Tibial artery (tissue), 4 donors: Measurements from ENCODE around the gene SORCS2.

ENCODE experiments used
- DNase-seq, 2 donors: peaks; one replicate each; pipeline ENCODE4 v3.0.0-alpha.2; 2019
- H3K27ac ChIP-seq, 2 donors: fragments of 200-600 bp; sonication (generic) in 1 of 2; 1 replicate in 1 of 2; 2 replicates in 1 of 2; pipeline ENCODE4 v1.5.1; 2018 to 2019; ENCODE audit warnings: mild to moderate bottlenecking in 1 of 2
- H3K27me3 ChIP-seq, 2 donors: fragments of 200-600 bp; sonication (generic) in 1 of 2; one replicate each; pipeline versions ENCODE4 v1.5.1 to v1.6.0; 2016 to 2019
- H3K36me3 ChIP-seq, 3 donors: fragments of 200-600 bp; sonication (generic) in 2 of 3; one replicate each; pipeline ENCODE4 v1.5.1; 2016 to 2019; ENCODE audit warnings: mild to moderate bottlenecking in 2 of 3
- H3K4me1 ChIP-seq, 4 donors: fragments of 200-600 bp; sonication (generic) in 2 of 4; 1 replicate in 3 of 4; 2 replicates in 1 of 4; pipeline ENCODE4 v1.5.1; 2016 to 2019
- H3K4me3 ChIP-seq, 2 donors: fragments of 200-600 bp; sonication (generic) in 1 of 2; 1 replicate in 1 of 2; 2 replicates in 1 of 2; pipeline ENCODE4 v1.5.1; 2018 to 2019; ENCODE audit warnings: mild to moderate bottlenecking in 2 of 2
- H3K9me3 ChIP-seq, 3 donors: fragments of 200-600 bp; sonication (generic) in 1 of 3; one replicate each; pipeline ENCODE4 v1.5.1; 2016 to 2019
- intact Hi-C: fragments of 100-400 bp; cut with DNase I; formaldehyde crosslinking; loops from one replicate; pipeline ENCODE4 v1.15.0; 2023; ENCODE audit warnings: low total_unique reads
- TF ChIP-seq, protein P1 (sequence below), 2 experiments: fragments of 200-600 bp in 1 of 2; fragments of 450-650 bp in 1 of 2; IDR thresholded peaks; one replicate each; pipeline ENCODE4 v1.5.1; 2017 to 2019; ENCODE audit warnings: antibody characterized with exemption in 2 of 2, mild to moderate bottlenecking in 1 of 2, moderate library complexity in 1 of 2

Gene SORCS2

GRCh38 chr4:7392438-7393421 lies 200.4 kb downstream of the SORCS2 start:
- Histone ChIP-seq H3K27me3 (peaks cover 0 to 31% of the 10 kb centered on the region in 2 donors), H3K4me1 (no peaks in the 10 kb centered on the region), H3K36me3 (no peaks in the 10 kb centered on the region), H3K27ac (no peak overlapping the region), H3K4me3 (no peak overlapping the region), H3K9me3 (no peaks in the 10 kb centered on the region)
- TF ChIP-seq, protein P1, sequence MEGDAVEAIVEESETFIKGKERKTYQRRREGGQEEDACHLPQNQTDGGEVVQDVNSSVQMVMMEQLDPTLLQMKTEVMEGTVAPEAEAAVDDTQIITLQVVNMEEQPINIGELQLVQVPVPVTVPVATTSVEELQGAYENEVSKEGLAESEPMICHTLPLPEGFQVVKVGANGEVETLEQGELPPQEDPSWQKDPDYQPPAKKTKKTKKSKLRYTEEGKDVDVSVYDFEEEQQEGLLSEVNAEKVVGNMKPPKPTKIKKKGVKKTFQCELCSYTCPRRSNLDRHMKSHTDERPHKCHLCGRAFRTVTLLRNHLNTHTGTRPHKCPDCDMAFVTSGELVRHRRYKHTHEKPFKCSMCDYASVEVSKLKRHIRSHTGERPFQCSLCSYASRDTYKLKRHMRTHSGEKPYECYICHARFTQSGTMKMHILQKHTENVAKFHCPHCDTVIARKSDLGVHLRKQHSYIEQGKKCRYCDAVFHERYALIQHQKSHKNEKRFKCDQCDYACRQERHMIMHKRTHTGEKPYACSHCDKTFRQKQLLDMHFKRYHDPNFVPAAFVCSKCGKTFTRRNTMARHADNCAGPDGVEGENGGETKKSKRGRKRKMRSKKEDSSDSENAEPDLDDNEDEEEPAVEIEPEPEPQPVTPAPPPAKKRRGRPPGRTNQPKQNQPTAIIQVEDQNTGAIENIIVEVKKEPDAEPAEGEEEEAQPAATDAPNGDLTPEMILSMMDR (IDR thresholded peaks at IDR 0.05): no peak
- intact Hi-C loops: no loop called here
- peak in 1 of 2 donors; percentile 66 for DNase-seq

DNA sequence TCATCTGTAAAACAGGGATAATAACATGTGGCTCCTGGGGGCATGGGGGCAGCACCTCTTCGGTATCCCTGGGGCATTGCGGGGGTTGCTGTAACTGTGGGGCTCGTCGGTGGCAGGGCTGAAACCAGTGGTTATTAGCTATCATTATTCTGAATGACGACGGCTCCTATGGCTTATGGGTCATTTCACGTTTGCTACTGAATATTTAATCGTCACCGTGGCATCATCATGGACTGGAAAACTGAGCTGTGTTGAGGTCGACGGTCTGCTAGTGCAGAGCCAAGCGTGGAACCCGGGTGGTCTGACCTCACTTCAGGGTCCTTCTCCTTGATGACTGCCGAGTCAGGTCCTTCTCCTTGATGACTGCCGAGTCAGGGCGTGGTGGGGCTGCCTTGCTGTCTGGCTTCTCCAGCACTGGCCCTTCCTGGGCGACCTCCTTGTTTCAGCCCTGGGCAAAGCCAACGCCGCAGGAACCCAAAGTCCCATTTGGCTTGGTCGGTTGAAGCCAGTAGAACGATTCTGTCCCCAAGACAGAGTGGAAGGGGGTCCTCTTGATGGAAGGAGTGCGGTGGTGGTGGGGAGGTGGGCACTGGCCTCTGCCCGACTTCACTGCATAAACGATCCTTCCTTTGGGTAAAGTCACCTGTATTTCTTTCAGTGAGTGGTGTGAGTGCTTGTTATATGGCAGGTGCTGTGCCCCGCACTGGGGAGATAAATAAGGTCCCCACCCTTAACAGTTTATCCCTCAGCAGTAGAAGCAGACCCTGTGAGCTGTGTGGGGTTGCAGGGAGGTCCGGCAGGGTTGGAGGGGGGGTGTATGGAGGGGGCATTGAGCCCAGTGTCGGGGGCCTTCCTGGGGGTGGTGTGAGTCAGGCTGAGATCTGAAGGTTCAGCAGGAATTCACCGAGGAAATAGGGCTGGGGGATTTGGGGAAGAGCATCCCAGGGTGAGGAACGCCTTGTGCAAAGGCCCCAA lies 201.6 kb downstream of the SORCS2 start:
- Histone ChIP-seq H3K27ac (no peak overlapping the region), H3K27me3 (peaks cover 0 to 31% of the 10 kb centered on the region in 2 donors), H3K4me1 (no peaks in the 10 kb centered on the region), H3K4me3 (no peak overlapping the region), H3K36me3 (no peaks in the 10 kb centered on the region), H3K9me3 (no peaks in the 10 kb centered on the region)
- intact Hi-C loops: no loop called here
- TF ChIP-seq, protein P1 (IDR thresholded peaks at IDR 0.05): no peak
- peak in 1 of 2 donors; percentile 52 for DNase-seq

- peak in 1 of 2 donors; percentile 40 for DNase-seq
Observed at GRCh38 chr4:7394681-7395451, 202.5 kb downstream of the SORCS2 start.

GRCh38 chr4:7395645-7396044 lies 203.3 kb downstream of the SORCS2 start:
- TF ChIP-seq, protein P1 (IDR thresholded peaks at IDR 0.05): no peak
- no peak overlapping the region for H3K27ac ChIP-seq
- H3K4me1 ChIP-seq: no peaks in the 10 kb centered on the region
- H3K4me3 ChIP-seq: no peak overlapping the region
- DNase-seq: peak in 1 of 2 donors; percentile 38
- H3K27me3 ChIP-seq: peaks cover 0 to 38% of the 10 kb centered on the region in 2 donors
- intact Hi-C loops: no loop called here
- H3K9me3 ChIP-seq: no peaks in the 10 kb centered on the region
- no peaks in the 10 kb centered on the region for H3K36me3 ChIP-seq

More at GRCh38 chr4:7394681-7395451, 202.5 kb downstream of the SORCS2 start:
- TF ChIP-seq, protein P1 (IDR thresholded peaks at IDR 0.05): no peak
- Histone ChIP-seq H3K36me3 (no peaks in the 10 kb centered on the region), H3K4me1 (no peaks in the 10 kb centered on the region), H3K4me3 (no peak overlapping the region), H3K27me3 (peaks cover 0 to 33% of the 10 kb centered on the region in 2 donors), H3K27ac (no peak overlapping the region), H3K9me3 (no peaks in the 10 kb centered on the region)
- intact Hi-C loops: no loop called here
